ENCODE measurements around the gene LPP. TPM values are rescaled to one million over a fixed set of nuclear protein-coding genes. Genes with fewer than 3 reads are reported as not detected.

The LPP gene
- total RNA-seq, 3 donors from 2014 or later: 15.5 to 19.2 (median 16.5) TPM

DNA sequence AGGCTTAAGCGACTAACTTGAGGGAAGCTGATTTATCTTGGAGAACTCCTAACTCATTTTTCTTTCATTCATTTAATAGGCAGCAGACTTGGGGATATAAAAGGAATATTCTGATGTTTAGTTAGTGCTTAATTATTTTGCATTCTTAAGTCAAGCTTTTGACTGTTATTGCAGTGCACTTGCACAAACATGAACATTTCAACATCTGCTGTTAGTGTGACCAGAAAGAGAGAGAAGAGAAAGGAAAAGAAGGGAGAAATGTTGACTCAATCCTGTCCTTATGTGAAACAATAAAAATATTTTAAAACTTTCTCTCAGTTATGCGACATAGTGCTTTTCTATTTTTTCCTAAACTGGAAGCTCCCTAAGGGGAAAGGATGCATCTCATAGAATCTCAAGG, 507.8 kb downstream of the LPP start:
- no peaks in the 10 kb centered on the region for H3K4me1 Mint-ChIP-seq (ENCODE audit: low read depth)
- no peaks in the 10 kb centered on the region for H3K36me3 Mint-ChIP-seq (ENCODE audit: insufficient read depth)
- H3K27me3 Mint-ChIP-seq (ENCODE audit: low read depth): no peaks in the 10 kb centered on the region
- H3K4me3 Mint-ChIP-seq: no peak overlapping the region
- no peaks in the 10 kb centered on the region for H3K9me3 Mint-ChIP-seq
- no peak for DNase-seq
- ATAC-seq: no peak

DNA sequence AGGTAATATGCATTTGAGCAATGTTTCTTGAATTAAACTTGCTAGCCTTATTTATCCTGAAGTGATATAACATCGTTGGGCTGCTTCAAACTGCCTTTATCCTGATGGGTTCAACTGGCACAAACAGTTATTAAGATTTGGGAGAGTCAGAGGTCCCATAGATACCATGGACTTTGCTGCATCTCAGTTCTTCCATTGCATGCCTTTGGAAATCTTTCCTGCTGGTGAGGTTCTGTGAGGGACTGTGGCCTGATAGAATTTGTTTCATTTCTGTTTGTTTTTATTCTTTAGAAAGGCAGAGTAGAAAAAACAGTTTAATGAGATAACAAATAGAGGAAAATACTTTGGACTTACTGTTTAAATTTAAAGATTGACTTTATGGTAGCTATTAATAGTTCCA, 508.3 kb downstream of the LPP start:
- Mint-ChIP-seq H3K4me3 (no peak overlapping the region), H3K36me3 (ENCODE audit: insufficient read depth) (no peaks in the 10 kb centered on the region), H3K27me3 (ENCODE audit: low read depth) (no peaks in the 10 kb centered on the region), H3K9me3 (no peaks in the 10 kb centered on the region), H3K4me1 (ENCODE audit: low read depth) (no peaks in the 10 kb centered on the region)
- ATAC-seq: no peak
- DNase-seq: no peak

DNA sequence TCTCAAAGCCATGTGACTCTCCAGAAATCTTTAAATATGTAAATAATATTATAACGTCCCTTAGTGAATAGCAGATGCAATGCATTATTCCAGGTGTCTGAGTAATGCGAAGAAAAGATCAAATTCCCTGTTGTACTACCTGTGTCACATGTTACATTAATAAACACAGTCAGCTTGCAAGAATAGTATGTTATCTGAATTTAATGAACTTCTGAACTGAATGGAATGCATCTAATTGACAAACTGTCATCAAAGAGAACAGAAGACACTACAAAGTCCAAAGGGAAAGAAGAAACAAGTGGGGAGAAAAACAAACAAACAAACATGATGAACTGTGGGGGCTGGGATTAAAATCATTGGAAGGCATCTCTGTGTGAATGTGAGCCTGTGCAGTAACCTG, 508.8 kb downstream of the LPP start:
- no peak for DNase-seq

GRCh38 chr3:188663839-188664238, 509.9 kb downstream of the LPP start:
- peaks cover 5% of the 10 kb centered on the region for H3K4me1 Mint-ChIP-seq (ENCODE audit: low read depth)
- no peaks in the 10 kb centered on the region for H3K9me3 Mint-ChIP-seq
- DNase-seq: no peak
- no peak for ATAC-seq
- no peaks in the 10 kb centered on the region for H3K27me3 Mint-ChIP-seq (ENCODE audit: low read depth)
- H3K4me3 Mint-ChIP-seq: no peak overlapping the region
- H3K36me3 Mint-ChIP-seq (ENCODE audit: insufficient read depth): peaks cover 3% of the 10 kb centered on the region

More for the DNA sequence above, 508.8 kb downstream of the LPP start:
- ATAC-seq: no peak
- Mint-ChIP-seq H3K27me3 (ENCODE audit: low read depth) (no peaks in the 10 kb centered on the region), H3K4me3 (no peak overlapping the region), H3K9me3 (no peaks in the 10 kb centered on the region), H3K4me1 (ENCODE audit: low read depth) (peaks cover 5% of the 10 kb centered on the region), H3K36me3 (ENCODE audit: insufficient read depth) (no peaks in the 10 kb centered on the region)

DNA sequence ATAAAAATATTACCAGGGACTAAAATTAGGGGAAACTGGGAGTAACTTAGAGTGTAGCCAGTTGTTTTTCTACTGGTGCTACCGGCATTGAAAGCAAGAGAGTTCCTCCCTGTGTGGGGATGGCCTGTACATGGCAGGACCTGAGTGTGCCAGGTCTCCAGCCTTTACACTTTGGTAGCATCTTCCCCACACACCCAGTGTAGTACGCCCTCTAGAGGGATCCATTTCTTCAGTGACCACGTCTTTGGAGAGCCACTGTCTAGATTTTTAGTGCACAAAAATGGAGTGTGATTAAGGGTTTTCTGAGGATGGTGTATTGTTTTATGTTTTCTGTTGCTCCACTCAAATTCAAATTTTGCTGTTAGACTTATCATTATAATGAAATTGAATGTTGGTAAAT, 510.8 kb downstream of the LPP start:
- Mint-ChIP-seq H3K9me3 (no peaks in the 10 kb centered on the region), H3K36me3 (ENCODE audit: insufficient read depth) (peaks cover 5% of the 10 kb centered on the region), H3K4me1 (ENCODE audit: low read depth) (peaks cover 5% of the 10 kb centered on the region), H3K27me3 (ENCODE audit: low read depth) (no peaks in the 10 kb centered on the region), H3K4me3 (no peak overlapping the region)
- peak; percentile 6 for DNase-seq
- ATAC-seq: no peak

GRCh38 chr3:188667926-188668325, 514.0 kb downstream of the LPP start:
- Mint-ChIP-seq H3K4me3 (no peak overlapping the region), H3K4me1 (ENCODE audit: low read depth) (peaks cover 10% of the 10 kb centered on the region)
- no peak for ATAC-seq

DNA sequence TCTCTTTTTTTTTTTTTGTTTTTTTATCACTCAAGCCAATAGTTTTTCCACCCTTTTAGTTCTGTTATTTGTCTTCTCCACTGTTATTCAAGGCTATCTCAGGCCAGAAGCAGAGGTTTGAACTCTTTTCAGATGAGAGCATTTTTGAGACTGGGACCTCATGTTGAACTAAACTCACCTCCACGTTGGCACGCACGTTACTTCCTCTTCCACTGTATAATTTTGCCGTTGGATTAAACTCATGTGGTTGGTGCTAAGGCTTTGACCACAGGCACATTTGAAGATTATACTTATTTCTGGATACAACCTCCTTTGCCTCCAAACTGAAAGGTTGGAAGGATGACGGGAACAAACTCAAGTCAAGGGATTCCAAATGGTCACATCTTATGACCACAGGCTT, 516.5 kb downstream of the LPP start:
- Mint-ChIP-seq H3K4me1 (ENCODE audit: low read depth) (peaks cover 10% of the 10 kb centered on the region), H3K36me3 (ENCODE audit: insufficient read depth) (peaks cover 8% of the 10 kb centered on the region), H3K27me3 (ENCODE audit: low read depth) (no peaks in the 10 kb centered on the region), H3K4me3 (no peak overlapping the region), H3K9me3 (no peaks in the 10 kb centered on the region)
- DNase-seq (no peak), ATAC-seq (no peak)

More at GRCh38 chr3:188667926-188668325, 514.0 kb downstream of the LPP start:
- Mint-ChIP-seq H3K36me3 (ENCODE audit: insufficient read depth) (peaks cover 6% of the 10 kb centered on the region), H3K27me3 (ENCODE audit: low read depth) (no peaks in the 10 kb centered on the region), H3K9me3 (no peaks in the 10 kb centered on the region)
- no peak for DNase-seq

- H3K27me3 Mint-ChIP-seq (ENCODE audit: low read depth): no peaks in the 10 kb centered on the region
- peaks cover 8% of the 10 kb centered on the region for H3K36me3 Mint-ChIP-seq (ENCODE audit: insufficient read depth)
- no peak overlapping the region for H3K4me3 Mint-ChIP-seq
- no peaks in the 10 kb centered on the region for H3K9me3 Mint-ChIP-seq
- DNase-seq (no peak), ATAC-seq (no peak)
- peaks cover 10% of the 10 kb centered on the region for H3K4me1 Mint-ChIP-seq (ENCODE audit: low read depth)
Observed at GRCh38 chr3:188671971-188672370, 518.0 kb downstream of the LPP start.

- DNase-seq (no peak), ATAC-seq (no peak)
- Mint-ChIP-seq H3K36me3 (ENCODE audit: insufficient read depth) (peaks cover 8% of the 10 kb centered on the region), H3K4me3 (no peak overlapping the region), H3K27me3 (ENCODE audit: low read depth) (no peaks in the 10 kb centered on the region), H3K9me3 (no peaks in the 10 kb centered on the region), H3K4me1 (ENCODE audit: low read depth) (peaks cover 10% of the 10 kb centered on the region)
Observed at GRCh38 chr3:188672840-188673239, 518.9 kb downstream of the LPP start.

- DNase-seq: no peak
- Mint-ChIP-seq H3K4me3 (no peak overlapping the region), H3K27me3 (ENCODE audit: low read depth) (no peaks in the 10 kb centered on the region), H3K36me3 (ENCODE audit: insufficient read depth) (peaks cover 7% of the 10 kb centered on the region), H3K9me3 (no peaks in the 10 kb centered on the region), H3K4me1 (ENCODE audit: low read depth) (peaks cover 10% of the 10 kb centered on the region)
- ATAC-seq: no peak
Observed at GRCh38 chr3:188673646-188674186, 519.8 kb downstream of the LPP start.

- H3K36me3 Mint-ChIP-seq (ENCODE audit: insufficient read depth): peaks cover 4% of the 10 kb centered on the region
- peaks cover 10% of the 10 kb centered on the region for H3K4me1 Mint-ChIP-seq (ENCODE audit: low read depth)
- H3K4me3 Mint-ChIP-seq: no peak overlapping the region
- ATAC-seq (no peak), DNase-seq (no peak)
- no peaks in the 10 kb centered on the region for H3K27me3 Mint-ChIP-seq (ENCODE audit: low read depth)
- H3K9me3 Mint-ChIP-seq: no peaks in the 10 kb centered on the region
Observed at GRCh38 chr3:188674595-188674994, 520.6 kb downstream of the LPP start.

GRCh38 chr3:188677344-188677743, 523.4 kb downstream of the LPP start:
- DNase-seq: no peak
- H3K4me3 Mint-ChIP-seq: no peak overlapping the region

GRCh38 chr3:188680189-188680588, 526.2 kb downstream of the LPP start:
- no peak overlapping the region for H3K4me3 Mint-ChIP-seq
- peaks cover 17% of the 10 kb centered on the region for H3K4me1 Mint-ChIP-seq (ENCODE audit: low read depth)
- H3K36me3 Mint-ChIP-seq (ENCODE audit: insufficient read depth): peaks cover 12% of the 10 kb centered on the region
- ATAC-seq (no peak), DNase-seq (no peak)
- H3K27me3 Mint-ChIP-seq (ENCODE audit: low read depth): no peaks in the 10 kb centered on the region
- H3K9me3 Mint-ChIP-seq: no peaks in the 10 kb centered on the region

More at GRCh38 chr3:188677344-188677743, 523.4 kb downstream of the LPP start:
- Mint-ChIP-seq H3K4me1 (ENCODE audit: low read depth) (peaks cover 9% of the 10 kb centered on the region), H3K27me3 (ENCODE audit: low read depth) (no peaks in the 10 kb centered on the region), H3K36me3 (ENCODE audit: insufficient read depth) (peaks cover 9% of the 10 kb centered on the region), H3K9me3 (no peaks in the 10 kb centered on the region)
- no peak for ATAC-seq

GRCh38 chr3:188680605-188681004, 526.6 kb downstream of the LPP start:
- Mint-ChIP-seq H3K27me3 (ENCODE audit: low read depth) (no peaks in the 10 kb centered on the region), H3K4me1 (ENCODE audit: low read depth) (peaks cover 19% of the 10 kb centered on the region), H3K4me3 (no peak overlapping the region), H3K9me3 (no peaks in the 10 kb centered on the region), H3K36me3 (ENCODE audit: insufficient read depth) (peaks cover 13% of the 10 kb centered on the region)
- ATAC-seq: no peak
- no peak for DNase-seq

DNA sequence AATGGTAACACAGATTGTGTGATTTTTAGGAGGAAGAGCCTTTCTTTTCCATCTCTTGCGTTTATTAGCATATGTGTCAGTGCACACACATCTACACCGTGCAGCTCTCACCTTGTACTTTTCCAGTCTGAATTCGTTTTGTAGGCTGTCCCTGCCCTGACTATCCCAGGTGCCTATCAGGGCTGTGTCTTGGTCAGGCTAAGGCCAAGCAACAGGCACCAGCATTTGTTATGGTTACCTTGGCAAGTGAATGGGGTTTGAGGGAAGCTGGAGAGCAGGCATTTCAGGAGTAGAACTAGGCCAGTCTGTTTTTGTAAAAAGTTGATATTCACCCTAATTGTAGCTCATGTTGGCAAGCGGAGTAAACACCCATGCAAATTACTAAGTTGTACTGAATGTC, 528.4 kb downstream of the LPP start:
- H3K4me1 Mint-ChIP-seq (ENCODE audit: low read depth): peaks cover 24% of the 10 kb centered on the region
- DNase-seq (no peak), ATAC-seq (no peak)
- no peak overlapping the region for H3K4me3 Mint-ChIP-seq
- peaks cover 13% of the 10 kb centered on the region for H3K36me3 Mint-ChIP-seq (ENCODE audit: insufficient read depth)
- H3K27me3 Mint-ChIP-seq (ENCODE audit: low read depth): no peaks in the 10 kb centered on the region
- no peaks in the 10 kb centered on the region for H3K9me3 Mint-ChIP-seq
